ENCODE measurements around the gene OSBPL10. TPM values are rescaled to one million over a fixed set of nuclear protein-coding genes. Genes with fewer than 3 reads are reported as not detected.
"Not testable (repeated sequence)": the region's sequence is repeated elsewhere in the genome, so short reads cannot be mapped to it uniquely, and the experiment has no call there.

The OSBPL10 gene
- total RNA-seq, 1 donor from 2014 or later: 5.3 TPM

DNA sequence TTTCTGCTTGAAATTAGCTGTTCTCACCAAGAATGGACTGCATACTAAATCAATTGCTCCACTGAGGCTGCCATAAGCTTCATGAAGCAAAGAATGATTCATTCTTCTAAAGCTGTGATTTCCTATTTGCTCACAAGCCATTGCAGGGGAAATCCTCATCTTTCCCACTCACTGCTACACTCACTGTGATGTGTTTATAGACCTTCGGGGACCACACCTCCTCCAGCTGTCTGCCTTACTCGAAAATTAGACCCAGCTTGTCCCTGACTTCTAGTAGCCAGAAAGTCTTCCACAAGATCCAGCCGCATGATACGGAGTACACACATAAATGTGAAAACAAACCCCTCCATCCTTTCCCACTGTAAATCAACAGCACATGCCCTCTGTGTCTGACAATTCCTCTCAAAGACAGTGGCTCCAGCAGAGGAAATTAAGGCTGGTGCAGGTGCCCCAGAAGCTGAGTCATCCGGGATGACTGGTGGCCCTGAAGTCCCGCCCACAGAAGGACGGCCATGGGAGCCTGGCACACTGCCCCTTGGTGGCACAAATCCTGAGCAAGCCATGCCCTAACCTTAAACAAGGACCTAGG is 276.4 kb downstream of the OSBPL10 start:
- peak; percentile 43 for DNase-seq

DNA sequence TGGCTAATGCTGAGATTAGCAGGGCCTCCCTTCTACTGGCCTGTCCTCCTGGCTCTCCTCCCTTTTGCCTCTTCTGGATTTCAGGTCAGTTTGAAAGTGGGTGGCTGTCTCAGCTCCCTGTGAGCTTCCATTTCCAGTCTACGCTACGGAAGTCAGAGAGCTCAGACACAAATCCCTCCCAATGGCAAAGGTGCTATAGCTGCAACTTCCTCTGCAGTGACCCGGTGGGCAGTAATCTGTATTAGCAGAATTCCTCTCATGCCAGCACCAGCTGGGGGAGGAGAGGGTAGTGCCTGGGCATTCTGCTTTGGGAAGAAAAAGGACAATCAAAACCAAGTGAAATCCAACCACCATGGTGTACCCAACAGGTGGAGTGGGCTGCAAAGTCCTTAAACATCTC is 276.9 kb downstream of the OSBPL10 start:
- DNase-seq: no peak
- intact Hi-C loops (cut with micrococcal nuclease): no loop called here
- ATAC-seq: no peak

More for the DNA sequence above, 276.4 kb downstream of the OSBPL10 start:
- intact Hi-C loops (cut with micrococcal nuclease): no loop called here
- peak; percentile 46 for ATAC-seq

GRCh38 chr3:31701286-31701685 is 279.8 kb downstream of the OSBPL10 start:
- intact Hi-C loops (cut with micrococcal nuclease): no loop called here
- DNase-seq: no peak

GRCh38 chr3:31699309-31699953 is 281.6 kb downstream of the OSBPL10 start:
- intact Hi-C loops (cut with micrococcal nuclease): no loop called here
- ATAC-seq (no peak), DNase-seq (no peak)

More at GRCh38 chr3:31701286-31701685, 279.8 kb downstream of the OSBPL10 start:
- no peak for ATAC-seq

DNA sequence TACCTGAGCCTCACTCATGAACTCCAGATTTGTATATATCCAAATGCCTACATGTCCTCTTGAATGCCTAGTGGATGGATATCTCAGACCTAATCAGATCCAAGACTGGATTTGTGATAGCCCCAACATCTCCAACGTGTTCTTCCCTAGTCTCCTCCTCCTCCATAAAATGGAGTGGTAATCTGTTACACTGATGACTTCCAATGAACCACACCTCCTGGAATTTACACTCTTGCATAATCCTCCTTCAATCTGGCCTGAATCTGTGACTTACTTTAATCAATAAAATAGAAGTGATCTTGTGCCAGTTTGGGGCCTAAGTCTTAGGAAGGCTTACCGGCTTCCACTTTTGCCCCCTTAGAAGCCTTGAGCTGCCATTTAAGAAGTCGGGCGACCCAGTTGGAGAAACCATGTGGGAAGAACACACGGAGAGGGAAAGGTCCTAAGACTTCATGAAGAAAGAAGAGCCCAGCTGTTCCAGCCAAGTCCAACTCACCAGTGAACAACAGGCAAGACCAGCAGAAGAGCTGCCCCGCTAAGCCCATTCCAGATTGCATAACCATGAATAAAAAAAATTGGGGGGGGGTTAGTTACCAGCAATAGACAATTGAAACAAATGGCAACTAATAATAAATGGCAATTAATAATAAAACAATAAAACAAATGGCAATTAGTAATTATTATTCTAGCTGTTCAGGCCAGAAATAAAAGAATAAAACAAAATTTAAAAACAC is 284.1 kb downstream of the OSBPL10 start:
- DNase-seq (no peak), ATAC-seq (no peak)
- intact Hi-C loops (cut with micrococcal nuclease): no loop called here

DNA sequence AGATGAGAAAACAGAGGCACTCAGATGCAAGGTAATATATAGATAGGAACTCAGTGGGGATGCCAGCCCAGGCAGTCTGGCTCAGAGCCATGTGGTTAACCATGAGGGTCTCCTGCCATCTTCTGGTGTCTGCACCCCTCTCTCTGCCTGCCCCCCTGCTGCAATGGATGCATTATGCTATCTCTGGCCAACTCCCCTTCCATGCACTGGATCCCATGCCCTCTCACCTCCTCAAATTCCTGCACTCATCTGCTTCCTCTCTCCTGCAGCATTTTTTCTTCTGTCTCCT is 285.1 kb downstream of the OSBPL10 start:
- intact Hi-C loops (cut with micrococcal nuclease): no loop called here
- DNase-seq (no peak), ATAC-seq (no peak)

DNA sequence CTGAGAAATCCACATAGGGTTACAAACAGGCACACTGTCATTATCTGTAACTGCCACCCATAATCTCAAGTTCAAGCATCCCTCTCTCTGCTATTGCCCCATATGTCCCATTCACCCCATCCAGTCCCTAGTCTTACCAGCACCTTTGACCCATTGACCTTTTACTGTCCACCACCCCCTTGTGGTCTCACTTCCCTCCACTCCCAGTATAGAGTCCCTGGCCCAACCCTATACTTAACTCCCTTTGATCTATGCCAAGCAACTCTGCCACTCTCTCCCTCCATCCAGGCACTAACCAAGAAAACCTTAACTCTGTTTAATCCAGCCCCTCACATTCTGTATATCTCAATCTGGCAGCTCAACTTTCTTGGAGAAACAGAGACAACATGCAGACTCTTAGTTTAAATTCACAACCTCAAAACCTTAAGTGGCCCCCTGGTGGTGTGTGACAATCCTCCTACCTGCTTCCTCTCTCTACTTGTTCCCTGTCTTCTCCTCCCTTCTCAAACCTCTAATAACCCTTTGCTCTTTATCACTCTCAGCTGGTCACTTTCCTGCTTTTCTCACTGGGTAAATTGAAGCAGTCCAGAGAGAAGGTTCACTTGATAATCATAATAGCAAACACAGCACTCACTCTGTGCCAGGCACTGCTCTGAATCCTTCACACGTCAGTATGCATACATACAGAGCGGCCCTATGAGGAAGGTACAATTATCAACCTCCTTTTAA is 285.6 kb downstream of the OSBPL10 start:
- ATAC-seq (no peak), DNase-seq (no peak)
- intact Hi-C loops (cut with micrococcal nuclease): no loop called here

DNA sequence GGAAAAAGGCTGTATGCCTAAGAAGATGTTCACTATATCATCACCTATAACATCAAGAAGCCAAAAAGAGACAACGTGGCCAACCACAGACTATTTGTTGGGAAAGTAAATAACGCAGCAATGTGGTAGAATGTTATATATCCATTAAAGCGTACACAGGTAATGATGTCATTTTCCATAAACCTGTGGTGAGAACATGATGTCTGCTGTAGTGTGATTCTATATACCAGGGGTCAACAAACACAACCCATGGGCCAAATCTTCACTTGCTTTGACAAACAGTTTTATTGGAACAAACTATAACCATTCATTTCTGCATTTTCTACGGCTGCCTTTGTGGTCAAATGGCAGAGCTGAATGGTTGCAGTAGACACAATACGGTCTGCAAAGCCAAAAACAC is 287.7 kb downstream of the OSBPL10 start:
- intact Hi-C loops (cut with micrococcal nuclease): no loop called here
- no peak for ATAC-seq
- DNase-seq: no peak

- no peak for DNase-seq
- ATAC-seq: peak; percentile 40
- intact Hi-C loops (cut with micrococcal nuclease): no loop called here
These were observed 288.3 kb downstream of the OSBPL10 start for GRCh38 chr3:31692751-31693150.

DNA sequence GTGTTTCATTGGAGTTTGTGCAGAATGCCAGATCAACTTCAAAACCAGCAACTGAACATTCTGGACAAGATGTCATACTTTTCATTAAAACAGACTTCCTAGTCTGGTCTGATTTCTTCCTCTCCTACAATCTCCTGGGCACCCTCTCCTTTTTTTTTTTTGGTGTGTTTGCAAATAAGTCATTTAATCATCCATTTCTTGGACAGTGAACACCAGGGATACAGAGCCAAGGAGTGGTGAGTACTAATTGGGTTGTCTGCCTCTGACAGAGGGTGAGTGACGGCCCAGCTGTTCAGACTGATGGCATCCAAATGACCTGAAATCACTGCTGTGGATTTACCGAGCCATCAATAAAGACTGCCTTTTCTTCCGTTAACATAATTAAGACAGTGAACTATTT is 290.3 kb downstream of the OSBPL10 start:
- no peak for DNase-seq
- ATAC-seq: no peak
- intact Hi-C loops (cut with micrococcal nuclease): no loop called here

GRCh38 chr3:31689523-31689922 is 291.5 kb downstream of the OSBPL10 start:
- DNase-seq; intact Hi-C loops (cut with micrococcal nuclease); ATAC-seq: not testable (repeated sequence)

DNA sequence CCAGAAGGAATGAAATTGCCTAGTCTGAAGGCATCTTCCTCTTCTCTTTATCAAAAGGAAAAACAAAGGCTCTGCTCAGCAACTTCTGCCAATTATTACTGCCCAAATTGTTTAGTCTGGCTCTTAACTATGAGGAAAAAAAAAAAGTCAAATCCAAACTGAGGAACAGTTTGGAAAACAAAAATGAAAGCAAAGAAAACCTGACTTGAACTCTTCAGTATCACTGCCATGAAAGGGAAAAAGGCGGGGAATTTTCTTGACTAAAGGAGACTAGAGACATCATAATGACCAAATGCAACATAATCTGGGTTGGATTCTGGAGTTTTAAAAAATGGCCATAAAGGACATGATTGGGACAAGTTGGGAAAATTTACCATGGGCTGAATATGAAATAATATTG is 292.1 kb downstream of the OSBPL10 start:
- intact Hi-C loops (cut with micrococcal nuclease): no loop called here
- DNase-seq (no peak), ATAC-seq (no peak)

GRCh38 chr3:31687020-31687802 is 293.9 kb downstream of the OSBPL10 start:
- DNase-seq (no peak), ATAC-seq (no peak)
- intact Hi-C loops (cut with micrococcal nuclease): no loop called here

- intact Hi-C loops (cut with micrococcal nuclease): no loop called here
- ATAC-seq (no peak), DNase-seq (no peak)
These were observed 300.8 kb downstream of the OSBPL10 start for GRCh38 chr3:31680072-31680870.

DNA sequence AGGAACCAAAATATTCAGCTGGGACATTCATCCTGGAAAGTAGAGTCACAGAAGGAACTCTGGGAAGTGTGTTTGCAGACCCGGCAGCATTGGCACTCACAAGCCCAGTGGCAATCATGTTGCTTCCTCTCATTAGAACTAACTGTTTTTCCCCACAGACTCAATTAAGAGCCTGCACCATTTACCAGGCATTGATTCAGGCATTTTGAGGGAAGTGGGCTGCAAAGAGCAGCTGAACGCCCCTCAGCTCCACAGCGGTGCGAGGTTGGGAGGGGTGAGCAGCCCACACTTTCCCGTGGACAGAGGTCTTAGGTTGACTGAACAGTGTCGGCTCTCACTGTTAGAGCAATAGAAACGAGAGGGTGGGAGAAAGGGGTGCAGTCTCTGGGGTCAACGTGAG is 304.5 kb downstream of the OSBPL10 start:
- intact Hi-C loops (cut with micrococcal nuclease): no loop called here
- no peak for ATAC-seq
- DNase-seq: no peak

GRCh38 chr3:31673950-31674349 is 307.1 kb downstream of the OSBPL10 start:
- intact Hi-C loops (cut with micrococcal nuclease): no loop called here
- ATAC-seq (no peak), DNase-seq (no peak)

DNA sequence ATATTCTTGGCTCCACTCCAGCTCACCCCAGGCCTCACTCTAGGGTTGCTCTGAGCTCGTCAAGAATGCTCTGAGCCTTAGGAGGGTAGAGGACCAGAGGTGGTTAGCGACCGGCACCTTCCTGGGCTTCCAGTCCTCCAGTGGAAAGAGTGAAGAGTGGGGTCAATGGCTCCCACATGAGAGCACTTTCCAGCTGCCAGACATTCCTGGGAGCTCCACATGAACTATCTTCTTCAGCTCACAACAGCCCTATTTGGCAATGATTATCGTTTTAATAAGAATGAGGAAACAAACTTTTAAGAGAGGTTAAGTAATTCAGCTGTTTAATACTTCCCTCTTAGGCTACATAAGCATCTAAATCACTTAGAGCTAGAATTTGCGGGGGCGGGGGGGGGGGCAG is 309.1 kb downstream of the OSBPL10 start:
- intact Hi-C loops (cut with micrococcal nuclease): no loop called here
- ATAC-seq: no peak
- DNase-seq: no peak

DNA sequence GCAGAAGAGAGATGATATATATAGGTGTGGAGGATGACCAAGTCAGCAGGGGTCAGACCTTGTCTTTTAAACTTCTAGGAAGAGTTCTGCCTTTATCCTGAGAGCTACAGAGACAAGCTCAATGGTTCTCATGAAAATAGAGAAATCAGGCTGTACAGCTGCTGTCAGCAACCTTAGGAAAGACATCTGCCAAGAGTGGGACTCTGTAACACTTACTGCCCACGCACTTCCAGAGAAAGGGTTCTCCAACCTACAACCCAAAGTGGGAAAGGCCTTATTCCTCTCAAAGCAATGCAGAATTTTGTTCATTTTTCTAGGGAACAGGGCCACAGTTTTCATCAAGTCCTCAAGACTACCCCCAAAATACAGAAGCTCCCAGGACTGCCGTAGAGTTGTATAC is 309.6 kb downstream of the OSBPL10 start:
- intact Hi-C loops (cut with micrococcal nuclease): no loop called here
- no peak for ATAC-seq

GRCh38 chr3:31670722-31671121 is 310.3 kb downstream of the OSBPL10 start:
- DNase-seq (no peak), ATAC-seq (no peak)
- intact Hi-C loops (cut with micrococcal nuclease): no loop called here

More for the DNA sequence above, 309.6 kb downstream of the OSBPL10 start:
- DNase-seq: no peak

All from left ventricle myocardium superior (tissue), 1 donor.